Lower leg skin (tissue), 4 donors: ENCODE measurements around the gene CSTF1. TPM values are rescaled to one million over a fixed set of nuclear protein-coding genes. Genes with fewer than 3 reads are reported as not detected.

Source experiments
- DNase-seq, 2 donors: peaks; one replicate each; pipeline ENCODE4 v3.0.0-alpha.2; 2019; ENCODE audit warnings: low spot score in 2 of 2
- H3K4me3 ChIP-seq: fragments of 200-600 bp; sonication (generic); 2 replicates; pipeline ENCODE4 v1.5.1; 2017; ENCODE audit warnings: mild to moderate bottlenecking, low read depth; ENCODE audit not compliant: poor library complexity, severe bottlenecking
- POLR2A ChIP-seq, 2 donors: fragments of 450-650 bp; IDR thresholded peaks; one replicate each; pipeline ENCODE4 v1.6.1; 2016 to 2017; ENCODE audit warnings: antibody characterized with exemption in 2 of 2, mild to moderate bottlenecking in 1 of 2, moderate library complexity in 1 of 2
- WGBS, 2 donors: methylation state at CpG; one replicate each; pipeline ENCODE4 v1.1.5; 2018; 5-methylcytosine and 5-hydroxymethylcytosine counted together
- intact Hi-C: fragments of 100-400 bp; cut with DNase I; formaldehyde crosslinking; loops from one replicate; pipeline ENCODE4 v1.15.0; 2023; ENCODE audit warnings: low total_unique reads
- total RNA-seq, 4 donors: library from RNA; depleted of rRNA; stranded (reverse); fragments of >200 nt; gene quantifications; one replicate each; pipeline ENCODE4 v1.1.0, GENCODE V29; 2016
- TF ChIP-seq, protein P1 (sequence below), 3 donors: fragments of 450-650 bp; IDR thresholded peaks; one replicate each; pipeline ENCODE4 v1.5.1; 2016; ENCODE audit warnings: antibody characterized with exemption in 3 of 3, mild to moderate bottlenecking in 3 of 3, moderate library complexity in 2 of 3

Gene CSTF1
- total RNA-seq, 4 donors from 2014 or later = 29.5 to 41.4 (median 31.6) TPM

DNA sequence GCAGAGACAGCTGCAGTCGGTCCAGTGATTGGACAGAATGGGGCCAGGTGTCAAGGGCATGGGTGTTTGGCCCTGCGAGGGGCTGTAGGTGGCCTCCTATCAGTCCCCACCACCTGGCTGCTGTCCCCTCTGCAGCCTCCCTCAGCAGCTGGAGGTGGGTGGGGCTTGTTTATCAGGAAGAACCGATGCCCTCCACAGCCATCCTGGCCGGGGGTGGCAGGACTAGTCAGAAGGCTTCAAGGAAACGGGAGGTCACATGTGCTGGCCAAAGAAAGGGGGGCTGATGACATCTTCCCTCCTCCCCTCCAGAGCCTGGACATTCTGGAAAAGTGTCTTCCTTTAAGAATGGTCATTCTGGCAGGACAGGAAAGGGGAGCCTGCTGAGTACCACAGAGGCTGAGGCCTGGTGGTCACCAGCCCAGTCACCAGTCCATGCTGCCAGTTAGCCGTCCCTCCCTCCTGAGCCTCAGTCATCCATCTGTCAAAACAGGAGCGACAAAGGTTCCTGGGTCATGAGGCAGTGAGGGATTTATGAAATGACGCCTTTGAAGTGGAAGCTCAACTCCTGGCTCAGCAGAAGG lies 29.5 kb upstream of the CSTF1 start:
- intact Hi-C loops = no loop called here
- no peak for DNase-seq
- no peak overlapping the region for H3K4me3 ChIP-seq
- WGBS, 2 donors = 56 to 67% methylated on average over 8 of the region's 8 CpGs
- TF ChIP-seq, protein P1, sequence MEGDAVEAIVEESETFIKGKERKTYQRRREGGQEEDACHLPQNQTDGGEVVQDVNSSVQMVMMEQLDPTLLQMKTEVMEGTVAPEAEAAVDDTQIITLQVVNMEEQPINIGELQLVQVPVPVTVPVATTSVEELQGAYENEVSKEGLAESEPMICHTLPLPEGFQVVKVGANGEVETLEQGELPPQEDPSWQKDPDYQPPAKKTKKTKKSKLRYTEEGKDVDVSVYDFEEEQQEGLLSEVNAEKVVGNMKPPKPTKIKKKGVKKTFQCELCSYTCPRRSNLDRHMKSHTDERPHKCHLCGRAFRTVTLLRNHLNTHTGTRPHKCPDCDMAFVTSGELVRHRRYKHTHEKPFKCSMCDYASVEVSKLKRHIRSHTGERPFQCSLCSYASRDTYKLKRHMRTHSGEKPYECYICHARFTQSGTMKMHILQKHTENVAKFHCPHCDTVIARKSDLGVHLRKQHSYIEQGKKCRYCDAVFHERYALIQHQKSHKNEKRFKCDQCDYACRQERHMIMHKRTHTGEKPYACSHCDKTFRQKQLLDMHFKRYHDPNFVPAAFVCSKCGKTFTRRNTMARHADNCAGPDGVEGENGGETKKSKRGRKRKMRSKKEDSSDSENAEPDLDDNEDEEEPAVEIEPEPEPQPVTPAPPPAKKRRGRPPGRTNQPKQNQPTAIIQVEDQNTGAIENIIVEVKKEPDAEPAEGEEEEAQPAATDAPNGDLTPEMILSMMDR (IDR thresholded peaks at IDR 0.05) = no peak
- TF ChIP-seq POLR2A (IDR thresholded peaks at IDR 0.05) = no peak

DNA sequence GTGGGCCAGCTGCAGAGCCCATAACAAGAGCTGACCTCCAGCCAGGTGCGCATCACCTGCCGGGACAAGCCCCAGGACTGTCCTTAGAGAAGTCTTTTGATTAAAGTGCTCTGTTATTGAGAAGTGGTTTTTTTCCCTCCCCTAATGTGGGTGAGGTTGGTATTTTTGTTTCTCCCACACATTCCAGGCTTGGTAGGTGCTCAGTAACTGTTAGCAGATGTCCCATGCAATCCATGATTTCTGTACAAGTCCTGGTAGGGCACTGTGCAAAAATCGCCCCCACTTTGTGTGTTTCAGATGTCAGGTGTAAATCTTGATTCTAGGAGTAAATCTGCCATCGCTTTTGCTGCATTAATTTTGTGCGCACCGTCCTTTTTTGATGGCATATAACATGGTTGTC lies 29.0 kb upstream of the CSTF1 start:
- intact Hi-C loops = no loop called here
- TF ChIP-seq, protein P1 (IDR thresholded peaks at IDR 0.05) = no peak
- TF ChIP-seq POLR2A (IDR thresholded peaks at IDR 0.05) = no peak
- DNase-seq = no peak
- 88 to 92% methylated on average over 6 of the region's 6 CpGs for WGBS, 2 donors
- no peak overlapping the region for H3K4me3 ChIP-seq

DNA sequence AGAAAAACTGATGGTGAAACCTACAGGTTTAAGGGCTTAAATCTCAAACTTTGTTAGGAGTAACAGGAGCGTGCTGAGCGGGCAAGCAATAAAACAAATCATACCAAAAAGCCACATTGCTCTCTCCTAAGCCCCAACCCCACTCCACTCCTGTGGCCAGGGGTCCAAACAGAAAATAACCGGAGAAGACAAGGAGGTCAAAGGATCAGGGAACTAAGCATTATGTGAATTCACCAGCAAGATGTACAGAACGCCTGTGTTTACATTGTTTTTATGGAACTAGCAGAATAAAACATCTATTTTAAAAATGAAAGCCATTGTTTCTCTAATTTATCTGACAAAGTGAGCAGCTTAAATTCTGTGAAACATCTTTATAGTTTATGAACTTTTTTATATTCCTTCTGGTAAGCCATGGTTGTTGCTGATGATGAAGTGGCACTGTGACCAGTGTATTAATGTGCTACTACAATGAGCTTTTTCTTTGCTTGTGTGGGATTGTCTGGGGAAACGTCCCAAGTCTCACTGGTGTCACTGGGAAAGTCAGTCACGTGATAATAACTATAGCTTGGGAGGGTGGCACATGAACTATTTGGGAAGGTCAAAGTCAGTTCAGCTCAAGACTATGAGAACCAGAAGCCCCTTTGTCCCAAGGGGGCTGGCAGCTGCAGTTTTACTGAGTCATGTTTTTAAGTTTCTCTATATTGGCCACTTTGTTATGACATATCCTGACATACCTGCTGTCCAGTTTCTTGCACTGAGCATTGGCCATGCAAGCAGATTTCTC lies 23.9 kb upstream of the CSTF1 start:
- 79 to 83% methylated on average over 6 of the region's 6 CpGs for WGBS, 2 donors
- H3K4me3 ChIP-seq = no peak overlapping the region
- no peak for DNase-seq
- no peak for TF ChIP-seq POLR2A (IDR thresholded peaks at IDR 0.05)
- TF ChIP-seq, protein P1 (IDR thresholded peaks at IDR 0.05) = no peak
- intact Hi-C loops = no loop called here

DNA sequence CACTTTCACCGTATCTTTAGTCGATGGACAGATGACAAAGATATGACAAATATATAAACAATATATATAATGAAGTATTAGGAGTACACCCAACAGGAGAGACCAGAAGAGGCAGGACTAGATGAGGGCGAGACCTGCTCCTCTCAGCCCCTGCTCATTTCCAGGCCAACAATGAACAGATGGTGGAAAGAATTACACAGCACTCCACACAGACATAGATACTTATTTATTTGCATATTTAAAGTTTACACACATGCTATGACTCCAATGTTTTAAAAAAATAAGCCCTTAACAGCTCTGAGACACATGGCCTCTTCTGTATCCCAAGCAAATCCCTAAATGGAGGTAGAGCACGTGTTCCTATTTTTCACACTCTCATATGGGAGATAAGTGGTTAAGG lies 23.3 kb upstream of the CSTF1 start:
- no peak for DNase-seq
- WGBS, 2 donors = 86% methylated on average over 4 of the region's 4 CpGs
- H3K4me3 ChIP-seq = no peak overlapping the region
- no peak for TF ChIP-seq POLR2A (IDR thresholded peaks at IDR 0.05)
- TF ChIP-seq, protein P1 (IDR thresholded peaks at IDR 0.05) = no peak
- intact Hi-C loops = no loop called here

DNA sequence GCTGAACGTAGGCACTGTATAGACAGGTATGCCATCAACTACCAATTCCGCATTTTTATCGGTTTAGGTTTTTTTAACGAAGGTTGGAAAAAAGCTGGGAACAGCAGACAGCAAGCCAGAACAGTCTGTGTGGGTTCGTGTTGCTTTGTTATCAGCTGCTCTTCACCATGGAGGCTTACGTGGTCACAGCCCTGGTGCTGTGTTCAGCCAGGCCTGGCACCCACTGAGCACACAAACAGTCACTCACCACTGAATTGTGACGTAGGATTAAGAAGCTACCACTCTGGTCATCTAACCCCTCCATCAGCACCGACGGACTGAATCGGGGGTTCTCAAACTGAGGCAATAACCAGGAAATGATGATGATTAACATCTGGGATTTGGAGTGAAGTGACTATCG lies 20.5 kb upstream of the CSTF1 start:
- TF ChIP-seq, protein P1 (IDR thresholded peaks at IDR 0.05) = no peak
- no peak for TF ChIP-seq POLR2A (IDR thresholded peaks at IDR 0.05)
- H3K4me3 ChIP-seq = no peak overlapping the region
- 89 to 90% methylated on average over 11 of the region's 11 CpGs for WGBS, 2 donors
- intact Hi-C loops = no loop called here
- no peak for DNase-seq
